Adrenal gland (tissue), 12 donors: Measurements from ENCODE around the gene MCU. TPM values are rescaled to one million over a fixed set of nuclear protein-coding genes. Genes with fewer than 3 reads are reported as not detected.

Experiments
- DNase-seq, 7 donors: peaks; one replicate each; pipeline ENCODE4 v3.0.0-alpha.2; 2019 to 2020
- H3K27ac ChIP-seq, 5 donors: fragments of 200-600 bp; sonication (generic) in 4 of 5; 1 replicate in 3 of 5; 2 replicates in 2 of 5; pipeline versions ENCODE4 v1.5.1 to v1.8.0; 2016 to 2020; ENCODE audit warnings: mild to moderate bottlenecking in 1 of 5
- H3K27me3 ChIP-seq: fragments of 200-600 bp; 2 replicates; pipeline ENCODE4 v1.8.0; 2021
- H3K36me3 ChIP-seq, 2 donors: fragments of 200-600 bp; replicated peaks in 1 of 2; 1 replicate in 1 of 2; 2 replicates in 1 of 2; pipeline versions ENCODE4 v1.5.1 to v1.8.0; 2018 to 2022
- H3K4me1 ChIP-seq, 2 donors: fragments of 200-600 bp; replicated peaks in 1 of 2; 1 replicate in 1 of 2; 2 replicates in 1 of 2; pipeline versions ENCODE4 v1.5.1 to v1.8.0; 2018 to 2021
- H3K4me3 ChIP-seq, 4 donors: fragments of 200-600 bp; sonication (generic) in 3 of 4; one replicate each; pipeline ENCODE4 v1.5.1; 2016 to 2018
- H3K9me3 ChIP-seq, 3 donors: fragments of 200-600 bp; sonication (generic) in 1 of 3; replicated peaks in 1 of 3; 1 replicate in 2 of 3; 2 replicates in 1 of 3; pipeline versions ENCODE4 v1.5.1 to v1.8.0; 2016 to 2021
- POLR2A ChIP-seq, 2 donors: fragments of 450-650 bp; IDR thresholded peaks; one replicate each; pipeline ENCODE4 v1.6.1; 2017; ENCODE audit warnings: antibody characterized with exemption in 2 of 2, mild to moderate bottlenecking in 2 of 2, moderate library complexity in 1 of 2
- WGBS, 4 donors: extraction: QIAGEN DNeasy Blood & Tissue Kit in 2 of 4; methylation state at CpG; one replicate each; pipeline versions ENCODE4 v1.1.5 to v1.1.7; 2013 to 2017; 5-methylcytosine and 5-hydroxymethylcytosine counted together
- intact Hi-C, 2 donors: fragments of 100-400 bp; cut with DNase I; formaldehyde crosslinking; loops; one replicate each; pipeline versions ENCODE4 v1.14.1 to v1.15.0; 2022 to 2023
- polyA plus RNA-seq, 3 donors: library from polyadenylated mRNA; stranded (reverse); fragments of 200-250 nt in 2 of 3; fragments of 350-450 nt in 1 of 3; fragmentation: Illumina TruSeq in 1 of 3; extraction: RNeasy Lipid Tissue Mini Kit (QIAGEN cat#74804) in 1 of 3; gene quantifications; one replicate each; pipeline ENCODE4 v1.2.3, GENCODE V29; 2013 to 2014
- total RNA-seq, 9 donors: library from RNA; depleted of rRNA in 4 of 9; stranded (reverse); fragments of >200 nt in 4 of 9; fragments of 120-200 nt in 1 of 9; fragmentation: NEBNext Ultra II Directional in 1 of 9; extraction: Animal tissue kit (Norgen Biotek cat#: 25700) in 1 of 9; gene quantifications; one replicate each; pipeline versions ENCODE4 v1.1.0 to v1.2.4, GENCODE V29; 2013 to 2023
- TF ChIP-seq, protein P1 (sequence below), 6 experiments: fragments of 450-650 bp in 4 of 6; fragments of 200-600 bp in 2 of 6; sonication (generic) in 1 of 6; IDR thresholded peaks; 1 replicate in 5 of 6; 2 replicates in 1 of 6; pipeline versions ENCODE4 v1.5.1 to v1.8.0; 2016 to 2021; ENCODE audit warnings: antibody characterized with exemption in 6 of 6, mild to moderate bottlenecking in 2 of 6, moderate library complexity in 1 of 6
- donor health status: healthy with polysubstance abuse.
- donor health status: Bipolar disorder and iron deficiency.
- donor health status: DM: yes; HTN: yes; CAD: no.
- donor health status: DM: no; HTN: no; CAD: no.
- donor health status: DM: no; HTN: no; CAD: no.
- donor health status: DM: yes; HTN: yes; CAD: no.

Gene MCU
- total and polyA plus RNA-seq, 12 donors, result 6.4 to 22.2 (median 14.9) TPM

DNA sequence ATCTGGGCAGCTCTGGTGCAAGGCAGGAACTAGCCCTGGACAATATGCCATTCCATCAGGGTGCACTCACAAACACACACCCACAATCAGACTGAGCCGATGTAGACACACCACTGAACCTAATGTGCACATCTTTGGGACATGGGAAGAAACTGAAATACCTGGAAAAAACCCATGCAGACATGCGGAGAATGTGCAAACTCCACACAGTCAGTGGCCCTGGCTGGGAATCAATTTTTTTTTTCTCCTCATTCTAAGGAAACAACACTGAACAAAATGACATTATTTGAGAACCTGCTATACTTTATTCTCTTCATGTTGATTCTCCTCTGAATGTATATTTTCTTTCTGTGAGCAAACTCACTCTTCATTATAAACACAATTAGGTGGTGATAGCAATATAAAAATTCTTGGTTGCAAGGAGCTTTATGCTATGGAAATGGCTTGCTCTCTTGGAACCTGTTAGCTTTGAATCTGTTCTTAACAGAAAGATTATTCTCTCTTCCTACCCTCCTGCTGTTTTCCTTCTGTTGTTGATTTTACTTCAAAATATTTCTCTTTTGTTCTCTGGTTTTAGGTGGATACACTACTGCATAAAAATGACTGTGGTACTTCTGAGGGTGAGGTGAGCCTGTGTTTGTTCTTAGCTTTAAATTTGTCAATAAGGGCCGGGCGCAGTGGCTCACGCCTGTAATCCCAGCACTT lies 33.1 kb upstream of the MCU start:
- no peak for TF ChIP-seq POLR2A (IDR thresholded peaks at IDR 0.05)
- TF ChIP-seq, protein P1, sequence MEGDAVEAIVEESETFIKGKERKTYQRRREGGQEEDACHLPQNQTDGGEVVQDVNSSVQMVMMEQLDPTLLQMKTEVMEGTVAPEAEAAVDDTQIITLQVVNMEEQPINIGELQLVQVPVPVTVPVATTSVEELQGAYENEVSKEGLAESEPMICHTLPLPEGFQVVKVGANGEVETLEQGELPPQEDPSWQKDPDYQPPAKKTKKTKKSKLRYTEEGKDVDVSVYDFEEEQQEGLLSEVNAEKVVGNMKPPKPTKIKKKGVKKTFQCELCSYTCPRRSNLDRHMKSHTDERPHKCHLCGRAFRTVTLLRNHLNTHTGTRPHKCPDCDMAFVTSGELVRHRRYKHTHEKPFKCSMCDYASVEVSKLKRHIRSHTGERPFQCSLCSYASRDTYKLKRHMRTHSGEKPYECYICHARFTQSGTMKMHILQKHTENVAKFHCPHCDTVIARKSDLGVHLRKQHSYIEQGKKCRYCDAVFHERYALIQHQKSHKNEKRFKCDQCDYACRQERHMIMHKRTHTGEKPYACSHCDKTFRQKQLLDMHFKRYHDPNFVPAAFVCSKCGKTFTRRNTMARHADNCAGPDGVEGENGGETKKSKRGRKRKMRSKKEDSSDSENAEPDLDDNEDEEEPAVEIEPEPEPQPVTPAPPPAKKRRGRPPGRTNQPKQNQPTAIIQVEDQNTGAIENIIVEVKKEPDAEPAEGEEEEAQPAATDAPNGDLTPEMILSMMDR (IDR thresholded peaks at IDR 0.05), result no peak
- intact Hi-C loops, result no loop called here
- no peaks in the 10 kb centered on the region for H3K27me3 ChIP-seq
- no peak overlapping the region for H3K27ac ChIP-seq
- no peak for DNase-seq
- no peaks in the 10 kb centered on the region for H3K4me1 ChIP-seq
- no peaks in the 10 kb centered on the region for H3K36me3 ChIP-seq
- WGBS, 4 donors, result 84 to 91% (median 89%) methylated on average over 4 to 5 of the region's 5 CpGs
- no peaks in the 10 kb centered on the region for H3K9me3 ChIP-seq
- no peak overlapping the region for H3K4me3 ChIP-seq

DNA sequence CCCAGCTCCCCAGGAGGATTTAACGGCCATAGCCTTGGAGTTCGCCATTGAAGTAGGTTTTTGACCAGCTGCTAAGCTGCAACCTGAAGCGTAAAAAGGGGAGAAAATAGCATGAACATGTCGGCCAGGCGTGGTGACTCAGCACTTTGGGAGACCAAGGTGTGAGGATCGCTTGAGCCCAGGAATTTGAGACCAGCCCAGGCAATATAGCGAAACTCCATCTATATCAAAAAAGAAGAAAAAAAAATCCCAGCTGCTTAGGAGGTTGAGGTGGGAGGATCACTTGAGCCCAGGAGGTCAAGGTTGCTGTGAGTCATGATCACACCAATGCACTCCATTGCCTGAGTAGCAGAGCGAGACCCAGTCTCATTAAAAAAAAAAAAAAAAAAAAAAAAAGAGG lies 32.2 kb upstream of the MCU start:
- peak in 6 of 7 donors; percentile 36 to 63 (median 58) for DNase-seq
- TF ChIP-seq, protein P1 (IDR thresholded peaks at IDR 0.05), result no peak
- no peak for TF ChIP-seq POLR2A (IDR thresholded peaks at IDR 0.05)
- H3K4me1 ChIP-seq, result no peaks in the 10 kb centered on the region
- no peak overlapping the region for H3K4me3 ChIP-seq
- no peaks in the 10 kb centered on the region for H3K27me3 ChIP-seq
- no peaks in the 10 kb centered on the region for H3K36me3 ChIP-seq
- H3K27ac ChIP-seq, result no peak overlapping the region
- H3K9me3 ChIP-seq, result no peaks in the 10 kb centered on the region
- intact Hi-C loops, result no loop called here
- 43 to 69% (median 66%) methylated on average over 8 of the region's 8 CpGs for WGBS, 4 donors

DNA sequence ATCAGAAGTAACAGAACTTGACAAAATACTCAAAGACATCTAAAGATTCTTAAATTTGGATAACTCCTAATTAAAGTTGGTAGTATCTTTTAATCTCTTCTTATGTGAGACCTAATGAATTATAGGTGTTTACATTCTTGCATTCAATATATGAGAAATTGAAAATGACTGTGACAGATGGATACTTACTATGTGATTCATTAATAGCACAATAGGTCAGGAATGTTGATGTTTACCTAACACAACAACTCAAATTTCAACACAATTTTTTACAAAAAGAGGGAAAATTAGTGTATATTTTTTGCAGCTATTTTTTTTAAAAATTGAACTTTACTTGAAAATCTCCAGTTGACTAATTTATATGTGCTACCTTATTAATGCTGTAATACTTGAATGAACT lies 31.7 kb upstream of the MCU start:
- Histone ChIP-seq H3K4me3 (no peak overlapping the region), H3K4me1 (no peaks in the 10 kb centered on the region), H3K27ac (no peak overlapping the region), H3K9me3 (no peaks in the 10 kb centered on the region), H3K36me3 (no peaks in the 10 kb centered on the region), H3K27me3 (no peaks in the 10 kb centered on the region)
- intact Hi-C loops, result no loop called here
- no peak for DNase-seq
- TF ChIP-seq, protein P1 (IDR thresholded peaks at IDR 0.05), result no peak

DNA sequence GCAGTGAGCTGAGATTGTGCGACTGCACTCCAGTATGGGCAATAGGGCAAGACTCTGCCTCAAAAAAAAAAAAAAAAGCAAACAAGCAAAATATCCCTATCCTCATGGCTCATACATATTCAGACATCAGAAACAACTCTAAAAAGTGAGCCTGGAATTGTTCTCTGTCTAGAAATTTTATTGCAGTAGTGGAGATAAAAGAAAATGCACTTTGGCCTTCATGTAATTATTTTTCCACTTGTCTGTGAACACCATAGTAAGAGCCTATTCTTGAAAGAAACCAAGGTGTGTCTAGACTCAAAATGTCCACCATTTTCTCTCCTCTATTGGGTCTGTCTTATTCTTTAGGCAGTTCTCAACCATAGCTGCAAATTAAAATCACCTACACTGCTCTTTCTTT lies 30.5 kb upstream of the MCU start:
- WGBS, 4 donors, result 88 to 100% (median 91%) methylated on average over 1 of the region's 1 CpG
- H3K27ac ChIP-seq, result no peak overlapping the region
- no peak overlapping the region for H3K4me3 ChIP-seq
- no peaks in the 10 kb centered on the region for H3K27me3 ChIP-seq
- no peaks in the 10 kb centered on the region for H3K9me3 ChIP-seq
- TF ChIP-seq, protein P1 (IDR thresholded peaks at IDR 0.05), result no peak
- TF ChIP-seq POLR2A (IDR thresholded peaks at IDR 0.05), result no peak
- no peak for DNase-seq
- no peaks in the 10 kb centered on the region for H3K4me1 ChIP-seq
- no peaks in the 10 kb centered on the region for H3K36me3 ChIP-seq
- intact Hi-C loops, result no loop called here
